ENCODE measurements around the gene C14orf180.

Gene C14orf180

DNA sequence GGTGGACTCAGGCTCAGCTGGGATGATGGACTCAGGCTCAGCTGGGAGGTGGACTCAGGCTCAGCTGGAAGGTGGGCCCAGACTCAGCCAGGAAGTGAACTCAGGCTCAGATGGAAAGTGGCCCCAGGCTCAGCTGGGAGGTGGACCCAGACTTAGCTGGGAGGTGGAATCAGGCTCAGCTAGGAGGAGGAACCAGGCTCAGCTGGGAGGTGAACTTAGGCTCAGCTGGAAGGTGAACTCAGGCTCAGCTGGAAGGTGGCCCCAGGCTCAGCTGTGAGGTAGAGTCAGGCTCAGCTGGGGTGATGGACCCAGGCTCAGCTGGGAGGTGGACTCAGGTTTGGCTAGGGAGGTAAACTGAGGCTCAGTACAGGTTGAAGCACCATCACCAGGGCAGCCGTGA, 21.8 kb upstream of the C14orf180 start:
- no peak for DNase-seq (ENCODE audit: low read depth)
- TF ChIP-seq, protein P1, sequence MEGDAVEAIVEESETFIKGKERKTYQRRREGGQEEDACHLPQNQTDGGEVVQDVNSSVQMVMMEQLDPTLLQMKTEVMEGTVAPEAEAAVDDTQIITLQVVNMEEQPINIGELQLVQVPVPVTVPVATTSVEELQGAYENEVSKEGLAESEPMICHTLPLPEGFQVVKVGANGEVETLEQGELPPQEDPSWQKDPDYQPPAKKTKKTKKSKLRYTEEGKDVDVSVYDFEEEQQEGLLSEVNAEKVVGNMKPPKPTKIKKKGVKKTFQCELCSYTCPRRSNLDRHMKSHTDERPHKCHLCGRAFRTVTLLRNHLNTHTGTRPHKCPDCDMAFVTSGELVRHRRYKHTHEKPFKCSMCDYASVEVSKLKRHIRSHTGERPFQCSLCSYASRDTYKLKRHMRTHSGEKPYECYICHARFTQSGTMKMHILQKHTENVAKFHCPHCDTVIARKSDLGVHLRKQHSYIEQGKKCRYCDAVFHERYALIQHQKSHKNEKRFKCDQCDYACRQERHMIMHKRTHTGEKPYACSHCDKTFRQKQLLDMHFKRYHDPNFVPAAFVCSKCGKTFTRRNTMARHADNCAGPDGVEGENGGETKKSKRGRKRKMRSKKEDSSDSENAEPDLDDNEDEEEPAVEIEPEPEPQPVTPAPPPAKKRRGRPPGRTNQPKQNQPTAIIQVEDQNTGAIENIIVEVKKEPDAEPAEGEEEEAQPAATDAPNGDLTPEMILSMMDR (conservative IDR thresholded peaks at IDR 0.05; ENCODE audit: control insufficient read depth, insufficient read depth, low read depth, low read length) = no peak
- H3K4me3 ChIP-seq (ENCODE audit: control insufficient read depth, low read depth, low read length) = no peak overlapping the region

DNA sequence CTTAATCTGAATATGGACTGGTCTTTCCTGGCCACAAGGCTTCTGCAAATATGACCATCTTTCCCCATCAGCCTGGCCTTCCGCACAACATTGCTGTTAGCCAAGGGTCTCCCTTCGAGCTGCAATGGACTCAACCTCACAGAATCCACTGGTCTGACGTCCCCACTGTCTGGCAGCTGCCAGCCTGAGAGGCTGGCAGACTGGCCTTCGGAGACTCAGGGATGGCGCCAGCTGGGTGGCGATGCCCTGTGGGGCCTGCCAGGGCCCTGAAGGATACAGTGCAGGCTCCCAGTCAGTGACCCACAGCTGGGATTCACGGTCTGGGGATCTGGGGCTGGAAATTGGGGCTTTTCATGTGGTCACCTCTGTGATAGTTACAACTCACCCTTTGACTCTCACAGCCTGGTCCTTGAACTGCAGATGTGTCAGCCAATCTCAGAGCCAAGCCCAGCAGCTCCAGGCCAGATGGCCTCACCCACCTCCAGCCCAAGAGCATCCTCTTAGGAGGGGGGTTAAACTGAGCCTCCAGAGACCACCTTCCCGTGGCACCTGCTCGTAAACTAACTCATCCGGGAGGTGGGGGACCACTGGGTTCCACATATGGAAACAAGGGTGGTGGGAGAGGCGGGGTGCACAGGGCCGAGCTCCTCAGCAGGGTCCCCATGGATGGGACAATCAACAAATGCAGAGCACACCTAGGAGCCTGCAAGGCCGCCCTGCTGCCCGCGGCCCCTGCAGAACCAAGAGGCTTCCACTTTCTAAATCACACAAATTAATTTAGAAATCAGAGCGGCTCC, 21.1 kb upstream of the C14orf180 start:
- DNase-seq (ENCODE audit: low read depth) = no peak
- TF ChIP-seq, protein P1 (conservative IDR thresholded peaks at IDR 0.05; ENCODE audit: control insufficient read depth, insufficient read depth, low read depth, low read length) = no peak
- H3K4me3 ChIP-seq (ENCODE audit: control insufficient read depth, low read depth, low read length) = no peak overlapping the region

DNA sequence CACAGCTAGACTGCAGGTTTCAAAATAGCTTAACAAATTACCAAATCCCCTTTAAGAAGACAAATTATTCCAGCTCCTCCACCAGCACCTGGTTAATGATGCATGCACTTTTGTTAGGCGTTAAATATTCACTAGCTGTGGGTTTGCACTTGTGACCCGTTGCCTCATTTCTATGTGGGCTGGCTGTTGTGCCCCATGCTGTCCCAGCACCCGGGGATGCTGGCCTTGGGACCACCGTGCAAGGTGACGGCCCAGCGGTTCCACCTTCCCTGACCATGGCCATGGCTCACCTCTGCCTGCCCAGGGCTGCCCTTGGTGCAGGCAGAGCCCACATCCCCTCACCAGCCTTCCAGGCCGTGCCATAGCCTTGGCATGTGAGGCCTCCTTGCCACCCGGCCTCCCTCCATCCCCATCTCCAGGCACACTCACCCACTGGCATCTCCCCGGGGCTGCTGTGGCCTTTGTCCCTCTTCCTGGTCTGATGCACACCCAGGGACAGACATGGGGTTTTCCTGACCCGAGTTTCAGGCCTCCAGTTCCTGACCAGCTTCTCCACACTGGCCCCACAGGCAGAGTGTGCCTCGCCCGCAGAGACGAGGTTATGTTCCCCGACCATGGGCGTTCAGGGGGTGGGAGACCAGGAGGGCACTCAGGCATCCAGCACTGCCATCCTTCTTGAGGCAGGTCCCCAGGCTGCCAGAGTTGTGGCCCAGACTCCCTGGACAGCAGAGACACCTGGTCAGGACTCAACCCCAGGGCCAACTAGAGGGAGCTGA, 20.3 kb upstream of the C14orf180 start:
- H3K4me3 ChIP-seq (ENCODE audit: control insufficient read depth, low read depth, low read length) = no peak overlapping the region
- TF ChIP-seq, protein P1 (conservative IDR thresholded peaks at IDR 0.05; ENCODE audit: control insufficient read depth, insufficient read depth, low read depth, low read length) = no peak
- no peak for DNase-seq (ENCODE audit: low read depth)

DNA sequence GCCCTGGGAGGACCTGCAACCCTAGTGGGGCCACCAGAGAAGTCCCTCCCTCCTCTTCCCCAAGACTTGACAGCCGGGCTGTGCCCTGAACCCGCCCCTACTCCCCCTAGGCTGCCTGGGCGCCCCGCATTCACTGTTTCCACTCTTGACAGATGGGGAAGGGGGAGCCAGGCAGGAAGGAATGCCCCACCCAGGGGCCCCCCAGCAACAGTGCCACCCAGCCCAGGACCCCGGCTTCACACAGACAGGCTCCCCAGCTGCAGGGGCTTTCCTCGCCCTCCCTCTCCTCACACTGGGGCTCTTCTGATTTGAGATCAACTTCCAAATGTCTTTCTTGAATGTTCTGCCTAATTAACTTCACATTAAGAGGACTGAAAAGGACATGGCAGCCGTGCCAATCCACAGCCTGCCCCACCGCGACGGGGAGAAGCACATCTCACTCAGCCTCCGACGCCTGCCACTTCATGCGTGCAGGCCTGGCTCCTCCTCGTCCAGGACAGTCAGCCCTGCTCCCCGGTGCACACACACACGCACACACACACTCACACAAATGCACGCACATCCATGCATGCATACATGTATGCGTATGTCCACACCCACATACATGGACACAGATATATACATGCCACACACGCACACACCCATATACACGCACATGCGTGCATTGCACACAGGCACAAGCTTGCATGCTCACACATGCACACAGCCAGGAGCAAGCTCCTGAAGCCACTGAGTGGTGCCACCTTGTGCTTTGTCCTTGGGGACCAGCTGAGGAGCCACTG, 19.6 kb upstream of the C14orf180 start:
- DNase-seq (ENCODE audit: low read depth) = no peak
- no peak overlapping the region for H3K4me3 ChIP-seq (ENCODE audit: control insufficient read depth, low read depth, low read length)
- TF ChIP-seq, protein P1 (conservative IDR thresholded peaks at IDR 0.05; ENCODE audit: control insufficient read depth, insufficient read depth, low read depth, low read length) = no peak

DNA sequence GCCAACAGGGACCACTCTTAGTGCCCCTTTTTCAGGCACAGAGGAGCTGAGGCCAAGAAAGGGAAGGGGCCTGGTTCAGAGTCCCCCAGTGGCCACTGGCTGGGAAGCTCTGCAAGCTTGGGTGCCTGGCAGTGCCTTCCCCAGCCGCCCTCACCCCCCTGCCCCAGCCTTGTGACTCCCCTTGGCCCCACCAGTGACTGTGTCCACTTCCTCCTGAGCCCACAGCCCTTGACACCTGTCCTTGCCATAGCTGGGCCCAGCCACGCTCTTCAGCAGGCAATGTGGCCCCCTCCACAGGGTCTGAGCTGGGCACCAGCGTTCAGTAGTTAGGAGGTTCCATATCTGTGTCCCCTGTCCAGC, 19.0 kb upstream of the C14orf180 start:
- TF ChIP-seq, protein P1 (conservative IDR thresholded peaks at IDR 0.05; ENCODE audit: control insufficient read depth, insufficient read depth, low read depth, low read length) = no peak
- H3K4me3 ChIP-seq (ENCODE audit: control insufficient read depth, low read depth, low read length) = no peak overlapping the region
- no peak for DNase-seq (ENCODE audit: low read depth)

DNA sequence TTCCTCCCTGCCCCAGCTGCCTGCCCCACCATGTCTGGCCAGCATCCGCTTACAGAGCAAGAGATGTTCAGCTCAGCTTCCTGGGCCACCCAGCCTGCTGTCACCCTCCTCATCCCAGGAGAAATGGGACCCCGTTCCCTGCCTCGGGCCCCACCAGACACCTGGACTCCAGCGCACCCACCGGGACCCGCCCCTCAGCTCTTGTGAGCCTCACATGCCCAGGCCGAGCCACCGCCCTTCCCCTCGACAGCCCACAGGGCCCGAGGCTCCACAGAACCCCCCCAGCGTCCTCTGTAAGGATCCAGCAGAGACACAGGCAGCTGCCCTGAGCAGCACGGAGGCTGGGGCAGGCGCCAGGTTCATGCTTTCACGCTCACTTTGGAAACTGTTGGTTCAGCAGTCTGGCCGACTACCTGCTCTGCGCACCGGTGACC, 18.4 kb upstream of the C14orf180 start:
- H3K4me3 ChIP-seq (ENCODE audit: control insufficient read depth, low read depth, low read length) = no peak overlapping the region
- no peak for DNase-seq (ENCODE audit: low read depth)
- TF ChIP-seq, protein P1 (conservative IDR thresholded peaks at IDR 0.05; ENCODE audit: control insufficient read depth, insufficient read depth, low read depth, low read length) = no peak
